Measurements from ENCODE around the gene LRFN3. TPM values are rescaled to one million over a fixed set of nuclear protein-coding genes. Genes with fewer than 3 reads are reported as not detected.
"Not testable (repeated sequence)": the region's sequence is repeated elsewhere in the genome, so short reads cannot be mapped to it uniquely, and the experiment has no call there.

Gene LRFN3
- total RNA-seq, 1 donor from 2014 or later = 31.0 TPM

DNA sequence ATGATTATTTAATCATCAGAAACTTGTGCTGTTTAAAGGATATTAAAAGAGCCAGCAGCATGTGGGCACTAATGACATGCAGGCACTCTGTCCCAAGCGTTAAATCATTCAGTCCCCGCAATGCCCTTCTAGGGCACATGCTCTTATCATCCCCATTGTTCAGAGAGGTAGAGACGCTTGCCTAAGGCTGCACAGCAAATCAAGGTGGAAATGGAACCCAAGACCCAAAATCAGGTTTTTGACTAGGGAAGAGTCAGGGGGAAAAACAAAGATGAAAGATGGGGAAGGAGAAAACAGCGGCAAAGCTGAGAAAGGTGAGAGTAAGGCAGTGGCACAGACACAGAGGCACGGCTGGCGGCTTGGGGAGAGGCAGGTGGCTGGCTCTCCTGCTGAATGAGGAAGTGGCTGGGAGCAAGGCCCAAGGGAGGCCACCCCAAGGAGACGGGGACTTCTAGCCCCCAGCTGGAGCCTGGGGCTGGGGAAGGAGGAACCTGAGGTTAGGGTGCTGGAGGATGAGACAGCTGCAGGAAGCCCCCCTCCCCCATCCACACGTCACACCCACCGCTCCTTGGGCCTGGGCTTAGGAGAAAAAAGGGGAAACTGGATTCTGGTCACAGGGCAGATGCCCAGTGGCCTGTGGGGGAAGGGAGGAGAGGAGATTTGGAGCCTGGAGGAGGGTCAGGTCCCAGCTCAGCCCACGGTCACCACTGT, 27.0 kb upstream of the LRFN3 start:
- no peaks in the 10 kb centered on the region for H3K36me3 Mint-ChIP-seq (ENCODE audit: insufficient read depth)
- no peak for DNase-seq (ENCODE audit: low spot score, unreplicated experiment)
- H3K4me3 Mint-ChIP-seq (ENCODE audit: low read depth) = no peak overlapping the region
- H3K27ac Mint-ChIP-seq = no peak overlapping the region
- TF ChIP-seq, protein P1, sequence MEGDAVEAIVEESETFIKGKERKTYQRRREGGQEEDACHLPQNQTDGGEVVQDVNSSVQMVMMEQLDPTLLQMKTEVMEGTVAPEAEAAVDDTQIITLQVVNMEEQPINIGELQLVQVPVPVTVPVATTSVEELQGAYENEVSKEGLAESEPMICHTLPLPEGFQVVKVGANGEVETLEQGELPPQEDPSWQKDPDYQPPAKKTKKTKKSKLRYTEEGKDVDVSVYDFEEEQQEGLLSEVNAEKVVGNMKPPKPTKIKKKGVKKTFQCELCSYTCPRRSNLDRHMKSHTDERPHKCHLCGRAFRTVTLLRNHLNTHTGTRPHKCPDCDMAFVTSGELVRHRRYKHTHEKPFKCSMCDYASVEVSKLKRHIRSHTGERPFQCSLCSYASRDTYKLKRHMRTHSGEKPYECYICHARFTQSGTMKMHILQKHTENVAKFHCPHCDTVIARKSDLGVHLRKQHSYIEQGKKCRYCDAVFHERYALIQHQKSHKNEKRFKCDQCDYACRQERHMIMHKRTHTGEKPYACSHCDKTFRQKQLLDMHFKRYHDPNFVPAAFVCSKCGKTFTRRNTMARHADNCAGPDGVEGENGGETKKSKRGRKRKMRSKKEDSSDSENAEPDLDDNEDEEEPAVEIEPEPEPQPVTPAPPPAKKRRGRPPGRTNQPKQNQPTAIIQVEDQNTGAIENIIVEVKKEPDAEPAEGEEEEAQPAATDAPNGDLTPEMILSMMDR (IDR thresholded peaks at IDR 0.05; ENCODE audit: unreplicated experiment) = no peak
- peaks cover 8% of the 10 kb centered on the region for H3K27me3 Mint-ChIP-seq
- no peaks in the 10 kb centered on the region for H3K4me1 Mint-ChIP-seq (ENCODE audit: low read depth)
- no peaks in the 10 kb centered on the region for H3K9me3 Mint-ChIP-seq (ENCODE audit: low read depth)

DNA sequence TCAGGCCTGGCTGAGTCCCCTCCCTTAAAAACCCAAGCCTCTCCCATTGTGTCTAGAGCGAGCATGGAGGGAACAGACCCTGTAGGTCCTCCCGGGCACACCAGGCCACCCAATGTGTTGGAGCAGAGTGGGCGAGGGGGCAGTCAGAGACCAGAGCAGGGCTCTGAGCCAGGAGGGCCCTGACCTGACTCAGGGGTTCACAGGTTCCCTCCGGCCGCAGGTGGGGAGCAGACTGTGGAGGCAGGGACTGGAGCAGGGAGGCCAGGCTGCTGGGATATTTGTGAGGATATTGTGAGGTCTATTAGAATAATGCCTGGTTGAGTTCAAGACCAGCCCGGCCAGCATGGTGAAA, 26.5 kb upstream of the LRFN3 start:
- Mint-ChIP-seq H3K4me1 (ENCODE audit: low read depth) (no peaks in the 10 kb centered on the region), H3K36me3 (ENCODE audit: insufficient read depth) (no peaks in the 10 kb centered on the region), H3K4me3 (ENCODE audit: low read depth) (no peak overlapping the region), H3K27ac (no peak overlapping the region), H3K27me3 (peaks cover 8% of the 10 kb centered on the region), H3K9me3 (ENCODE audit: low read depth) (no peaks in the 10 kb centered on the region)
- no peak for DNase-seq (ENCODE audit: low spot score, unreplicated experiment)
- TF ChIP-seq, protein P1 (IDR thresholded peaks at IDR 0.05; ENCODE audit: unreplicated experiment) = no peak

DNA sequence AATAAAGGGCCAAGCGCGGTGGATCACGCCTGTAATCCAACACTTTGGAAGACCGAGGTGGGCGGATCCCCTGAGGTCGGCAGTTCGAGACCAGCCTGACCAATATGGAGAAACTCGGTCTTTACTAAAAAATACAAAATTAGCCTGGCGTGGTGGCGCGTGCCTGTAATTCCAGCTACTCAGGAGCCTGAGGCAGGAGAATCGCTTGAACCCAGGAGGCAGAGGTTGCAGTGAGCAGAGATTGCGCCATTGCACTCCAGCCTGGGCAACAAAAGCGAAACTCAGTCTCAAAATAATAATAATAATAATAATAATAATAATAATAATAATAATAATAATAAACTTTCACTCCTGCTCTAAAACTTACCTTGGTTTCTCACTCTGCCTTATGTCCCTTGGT, 25.8 kb upstream of the LRFN3 start:
- not testable (repeated sequence) for H3K36me3 Mint-ChIP-seq (ENCODE audit: insufficient read depth); H3K27ac Mint-ChIP-seq; DNase-seq (ENCODE audit: low spot score, unreplicated experiment); H3K9me3 Mint-ChIP-seq (ENCODE audit: low read depth); H3K4me1 Mint-ChIP-seq (ENCODE audit: low read depth); H3K27me3 Mint-ChIP-seq; H3K4me3 Mint-ChIP-seq (ENCODE audit: low read depth)

DNA sequence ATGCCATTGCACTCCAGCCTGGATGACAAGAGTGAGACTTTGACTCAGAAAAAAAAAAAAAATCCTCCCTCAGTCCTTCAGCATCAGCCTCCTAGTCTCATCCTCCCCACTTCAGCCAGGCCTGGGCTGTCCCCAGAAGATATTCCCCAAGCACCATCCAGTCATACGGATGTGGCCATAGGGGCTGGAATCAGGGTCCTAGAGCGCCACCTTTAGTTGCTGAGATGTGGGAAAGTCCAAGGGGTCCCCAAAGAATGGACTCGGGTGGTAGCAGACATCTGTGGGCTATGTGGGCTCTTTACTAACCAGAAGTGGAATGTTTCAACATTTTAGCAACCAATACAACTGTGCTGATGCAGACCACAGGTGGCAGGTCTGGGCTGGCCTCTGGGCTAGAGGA, 25.0 kb upstream of the LRFN3 start:
- H3K27ac Mint-ChIP-seq = no peak overlapping the region
- no peak overlapping the region for H3K4me3 Mint-ChIP-seq (ENCODE audit: low read depth)
- DNase-seq (ENCODE audit: low spot score, unreplicated experiment) = no peak

DNA sequence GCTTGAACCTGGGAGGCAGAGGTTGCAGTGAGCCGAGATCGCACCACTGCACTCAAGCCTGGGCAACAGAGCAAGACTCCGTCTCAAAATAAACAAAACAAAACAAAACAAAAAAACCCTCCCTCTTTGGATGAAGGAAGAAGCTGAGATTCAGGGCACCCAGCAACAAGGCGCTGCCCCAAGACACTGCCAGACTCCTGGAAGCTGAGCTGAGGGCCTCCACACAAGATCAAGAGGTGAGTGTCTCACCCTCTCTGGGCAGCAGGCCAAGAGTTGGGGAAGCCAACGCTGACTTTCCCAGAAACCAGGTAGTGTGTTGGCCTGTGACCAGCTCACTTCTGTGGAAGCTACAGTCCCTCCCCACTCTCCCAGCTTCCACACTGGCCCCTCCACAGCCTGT, 24.4 kb upstream of the LRFN3 start:
- Mint-ChIP-seq H3K9me3 (ENCODE audit: low read depth) (no peaks in the 10 kb centered on the region), H3K27me3 (peaks cover 8% of the 10 kb centered on the region)

More for the DNA sequence above, 25.0 kb upstream of the LRFN3 start:
- Mint-ChIP-seq H3K9me3 (ENCODE audit: low read depth) (no peaks in the 10 kb centered on the region), H3K4me1 (ENCODE audit: low read depth) (no peaks in the 10 kb centered on the region), H3K27me3 (peaks cover 8% of the 10 kb centered on the region), H3K36me3 (ENCODE audit: insufficient read depth) (no peaks in the 10 kb centered on the region)
- TF ChIP-seq, protein P1 (IDR thresholded peaks at IDR 0.05; ENCODE audit: unreplicated experiment) = no peak

DNA sequence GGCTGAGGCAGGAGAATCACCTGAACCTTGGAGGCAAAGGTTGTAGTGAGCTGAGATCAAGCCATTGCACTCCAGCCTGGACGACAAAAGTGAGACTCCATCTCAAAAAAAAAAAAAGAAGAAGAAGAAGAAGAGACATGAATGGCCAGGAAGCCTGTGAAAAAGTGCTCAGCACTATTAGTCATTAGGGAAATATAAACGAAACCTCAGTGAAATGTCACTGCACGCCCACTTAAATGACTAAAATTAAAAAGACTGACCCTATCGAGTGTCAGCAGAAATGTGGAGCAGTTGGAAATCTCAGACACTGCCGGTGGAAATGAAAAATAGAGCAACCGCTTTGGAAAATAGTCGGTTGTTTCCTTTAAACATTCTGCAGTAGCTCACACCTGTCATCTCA, 22.6 kb upstream of the LRFN3 start:
- no peak overlapping the region for H3K4me3 Mint-ChIP-seq (ENCODE audit: low read depth)
- no peaks in the 10 kb centered on the region for H3K36me3 Mint-ChIP-seq (ENCODE audit: insufficient read depth)
- H3K9me3 Mint-ChIP-seq (ENCODE audit: low read depth) = no peaks in the 10 kb centered on the region
- no peak overlapping the region for H3K27ac Mint-ChIP-seq
- DNase-seq (ENCODE audit: low spot score, unreplicated experiment) = no peak
- no peaks in the 10 kb centered on the region for H3K4me1 Mint-ChIP-seq (ENCODE audit: low read depth)
- peaks cover 6% of the 10 kb centered on the region for H3K27me3 Mint-ChIP-seq
- TF ChIP-seq, protein P1 (IDR thresholded peaks at IDR 0.05; ENCODE audit: unreplicated experiment) = no peak

More for the DNA sequence above, 24.4 kb upstream of the LRFN3 start:
- Mint-ChIP-seq H3K36me3 (ENCODE audit: insufficient read depth) (no peaks in the 10 kb centered on the region), H3K4me3 (ENCODE audit: low read depth) (no peak overlapping the region), H3K27ac (no peak overlapping the region), H3K4me1 (ENCODE audit: low read depth) (no peaks in the 10 kb centered on the region)
- TF ChIP-seq, protein P1 (IDR thresholded peaks at IDR 0.05; ENCODE audit: unreplicated experiment) = no peak
- DNase-seq (ENCODE audit: low spot score, unreplicated experiment) = no peak

Data from progenitor cell of endocrine pancreas (in vitro differentiated cells).